CD4-positive, alpha-beta T cell (primary cell): Measurements from ENCODE around the gene FAM171A1. TPM values are rescaled to one million over a fixed set of nuclear protein-coding genes. Genes with fewer than 3 reads are reported as not detected.

Experiments used
- ATAC-seq: fragments of 200-7000 bp; cut with Tn5 transposase; one replicate; pipeline ENCODE4 v1.10.0; 2022; ENCODE audit warnings: mild to moderate bottlenecking; ENCODE audit not compliant: poor library complexity
- CTCF ChIA-PET: fragments of 350-600 bp; sonication (Branson Sonifier 250); formaldehyde crosslinking; loops from one replicate; lab custom pipeline; 2021; ENCODE audit warnings: antibody characterized with exemption, inconsistent platforms; lab: Charles Lee
- POLR2A ChIA-PET: fragments of 350-600 bp; sonication (Branson Sonifier 250); formaldehyde crosslinking; loops from one replicate; lab custom pipeline; 2021; ENCODE audit warnings: antibody characterized with exemption, inconsistent platforms; lab: Charles Lee
- DNase-seq, 14 experiments: peaks; one replicate each; pipeline ENCODE4 v3.0.0-alpha.2; 2013 to 2020; ENCODE audit warnings: mixed read lengths in 2 of 14
- H3K27ac ChIP-seq, 2 donors: one replicate each; pipeline versions ENCODE4 v1.5.1 to v1.7.0; 2013; ENCODE audit warnings: low read length in 2 of 2, low read depth in 1 of 2, mild to moderate bottlenecking in 1 of 2
- H3K27me3 ChIP-seq, 2 experiments: 1 replicate in 1 of 2; 2 replicates in 1 of 2; pipeline versions ENCODE4 v1.6.1 to v1.7.0; 2013; ENCODE audit warnings: low read length in 2 of 2, control low read depth in 1 of 2, mild to moderate bottlenecking in 1 of 2, moderate library complexity in 1 of 2; ENCODE audit not compliant: insufficient read depth in 2 of 2, control insufficient read depth in 1 of 2
- H3K36me3 ChIP-seq: one replicate; pipeline ENCODE4 v1.6.1; 2013; ENCODE audit warnings: low read length, control low read depth; ENCODE audit not compliant: insufficient read depth
- H3K4me1 ChIP-seq: one replicate; pipeline ENCODE4 v1.6.1; 2013; ENCODE audit warnings: low read length, control low read depth; ENCODE audit not compliant: insufficient read depth
- H3K4me3 ChIP-seq: one replicate; pipeline ENCODE4 v1.5.1; 2013; ENCODE audit warnings: mild to moderate bottlenecking, low read length, moderate library complexity
- H3K9me3 ChIP-seq, 2 experiments: 1 replicate in 1 of 2; 2 replicates in 1 of 2; pipeline versions ENCODE4 v1.6.1 to v1.7.0; 2013; ENCODE audit warnings: low read length in 2 of 2, mild to moderate bottlenecking in 2 of 2, control low read depth in 1 of 2, moderate library complexity in 1 of 2; ENCODE audit not compliant: control insufficient read depth in 1 of 2, insufficient read depth in 1 of 2
- H3K27ac Mint-ChIP-seq: one replicate; pipeline ENCODE4 v1.8.0; 2020; ENCODE audit warnings: mixed read lengths
- H3K27me3 Mint-ChIP-seq: one replicate; pipeline ENCODE4 v1.8.0; 2021; ENCODE audit warnings: mixed read lengths
- H3K36me3 Mint-ChIP-seq: one replicate; pipeline ENCODE4 v1.8.0; 2021; ENCODE audit warnings: low read depth, mixed read lengths
- H3K4me1 Mint-ChIP-seq: one replicate; pipeline ENCODE4 v1.8.0; 2021; ENCODE audit warnings: low read depth, mixed read lengths
- H3K4me3 Mint-ChIP-seq: one replicate; pipeline ENCODE4 v1.8.0; 2020; ENCODE audit warnings: mild to moderate bottlenecking, mixed read lengths
- H3K9me3 Mint-ChIP-seq: one replicate; pipeline ENCODE4 v1.8.0; 2020; ENCODE audit warnings: mixed read lengths
- CTCF ChIP-seq: fragments of 200-600 bp; IDR thresholded peaks from one replicate; pipeline ENCODE4 v1.8.0; 2022; ENCODE audit warnings: antibody characterized with exemption, mild to moderate bottlenecking
- intact Hi-C, 2 experiments: fragments of 100-400 bp; cut with DNase I in 1 of 2; cut with micrococcal nuclease in 1 of 2; formaldehyde crosslinking; loops; one replicate each; pipeline versions ENCODE4 v1.15.1 to v1.9.0; 2023 to 2025; cut with DNase I, micrococcal nuclease
- total RNA-seq, 174 experiments: library from RNA in 2 of 174; stranded (reverse) in 2 of 174; gene quantifications; one replicate each; pipeline ENCODE4 v1.2.3 and lab custom pipeline; 2021 to 2026

Gene FAM171A1
- total RNA-seq, 2 experiments from 2014 or later, result 1.8 to 2.6 TPM

GRCh38 chr10:15367296-15368085 is 3.6 kb downstream of the FAM171A1 start:
- no peaks in the 10 kb centered on the region for H3K9me3 ChIP-seq
- TF ChIP-seq CTCF, result no peak
- Mint-ChIP-seq H3K4me3 (no peak overlapping the region), H3K36me3 (no peaks in the 10 kb centered on the region), H3K4me1 (peaks cover 9% of the 10 kb centered on the region), H3K27me3 (peaks cover 6% of the 10 kb centered on the region), H3K27ac (no peak overlapping the region), H3K9me3 (no peaks in the 10 kb centered on the region)
- CTCF ChIA-PET, result no interaction called here
- H3K4me3 ChIP-seq, result no peak overlapping the region
- no peaks in the 10 kb centered on the region for H3K36me3 ChIP-seq
- peaks cover 16% of the 10 kb centered on the region for H3K4me1 ChIP-seq
- intact Hi-C loops, result no loop called here
- peaks cover 6 to 9% of the 10 kb centered on the region in 2 experiments for H3K27me3 ChIP-seq
- POLR2A ChIA-PET, result interaction anchor here (0.6 to 0.7 kb wide), 2 partner anchors 193 to 236 kb away, joined by 3 read pairs; no protein-coding TSS in a partner anchor
- DNase-seq, result no peak
- ATAC-seq, result no peak
- H3K27ac ChIP-seq, result no peak overlapping the region

DNA sequence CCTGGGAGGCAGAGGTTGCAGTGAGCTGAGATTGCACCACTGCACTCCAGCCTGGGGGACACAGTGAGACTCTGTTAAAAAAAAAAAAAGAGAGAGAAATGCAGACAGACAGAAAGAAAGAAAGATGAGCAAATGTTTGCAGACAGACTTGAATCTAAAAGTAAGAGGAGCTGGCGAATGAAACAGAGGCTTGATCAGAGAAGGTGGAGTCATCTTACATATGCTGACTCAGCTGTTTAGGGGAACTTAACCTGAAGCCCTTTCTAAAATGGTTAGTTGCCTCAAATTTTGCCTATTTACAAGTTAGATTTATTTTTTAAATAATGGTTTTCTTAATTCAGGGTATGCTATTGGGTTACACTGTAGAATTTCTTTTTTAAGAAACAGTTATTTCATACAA is 5.4 kb downstream of the FAM171A1 start:
- H3K27me3 Mint-ChIP-seq, result no peaks in the 10 kb centered on the region
- no peak overlapping the region for H3K27ac ChIP-seq
- intact Hi-C loops, result no loop called here
- H3K27ac Mint-ChIP-seq, result no peak overlapping the region
- no peak overlapping the region for H3K4me3 Mint-ChIP-seq
- H3K4me3 ChIP-seq, result no peak overlapping the region
- no peaks in the 10 kb centered on the region for H3K27me3 ChIP-seq
- no peak for DNase-seq
- H3K4me1 ChIP-seq, result peaks cover 10% of the 10 kb centered on the region
- no peaks in the 10 kb centered on the region for H3K9me3 ChIP-seq
- H3K36me3 ChIP-seq, result no peaks in the 10 kb centered on the region
- no peaks in the 10 kb centered on the region for H3K9me3 Mint-ChIP-seq
- peaks cover 9% of the 10 kb centered on the region for H3K4me1 Mint-ChIP-seq
- ChIA-PET POLR2A (interaction anchor here (0.6 kb wide), 1 partner anchor 193 kb away, joined by 3 read pairs; no protein-coding TSS in a partner anchor), CTCF (no interaction called here)
- H3K36me3 Mint-ChIP-seq, result no peaks in the 10 kb centered on the region
- no peak for TF ChIP-seq CTCF
- ATAC-seq, result no peak

GRCh38 chr10:15364001-15364400 is 7.1 kb downstream of the FAM171A1 start:
- ChIA-PET CTCF (no interaction called here), POLR2A (no interaction called here)
- Mint-ChIP-seq H3K36me3 (no peaks in the 10 kb centered on the region), H3K9me3 (no peaks in the 10 kb centered on the region), H3K4me3 (no peak overlapping the region), H3K27ac (no peak overlapping the region), H3K4me1 (peaks cover 3% of the 10 kb centered on the region), H3K27me3 (no peaks in the 10 kb centered on the region)
- no peak for DNase-seq
- Histone ChIP-seq H3K27me3 (no peaks in the 10 kb centered on the region), H3K9me3 (no peaks in the 10 kb centered on the region), H3K4me1 (no peaks in the 10 kb centered on the region), H3K36me3 (no peaks in the 10 kb centered on the region), H3K4me3 (no peak overlapping the region), H3K27ac (no peak overlapping the region)
- intact Hi-C loops, result no loop called here
- ATAC-seq, result no peak
- TF ChIP-seq CTCF, result no peak
